HCT116 (cell line): ENCODE results near the gene ARSB. TPM values are rescaled to one million over a fixed set of nuclear protein-coding genes. Genes with fewer than 3 reads are reported as not detected.

Experiments
- ATAC-seq: fragments of 200-7000 bp; cut with Tn5 transposase; 2 replicates; pipeline ENCODE4 v1.9.1; 2020; ENCODE audit warnings: mild to moderate bottlenecking, moderate library complexity
- BruUV-seq: library from RNA; stranded (reverse); fragments of 400-500 nt; replicated peaks from 2 replicates; lab custom pipeline; 2021; lab: Mats Ljungman, UMichigan
- CTCF ChIA-PET: fragments of 300-600 bp; sonication (Branson Sonifier 250); formaldehyde crosslinking; loops from one replicate; lab custom pipeline; 2021; ENCODE audit warnings: antibody characterized with exemption; lab: Charles Lee
- POLR2A ChIA-PET: fragments of 300-600, 350-600 bp; sonication (Branson Sonifier 250); formaldehyde crosslinking; loops from one replicate; lab custom pipeline; 2021; ENCODE audit warnings: antibody characterized with exemption; lab: Charles Lee
- RAD21 ChIA-PET, 2 experiments: fragments of 300-600 bp; sonication (Branson Sonifier 250); formaldehyde crosslinking; loops; one replicate each; lab custom pipeline; 2023; ENCODE audit warnings: low total read pairs in 2 of 2; ENCODE audit not compliant: uncharacterized antibody in 2 of 2, unreplicated experiment in 2 of 2, low non-redundant PET in 1 of 2; lab: Charles Lee
- DNase-seq: peaks from one replicate; pipeline ENCODE4 v3.0.0-alpha.2; 2010; ENCODE audit warnings: low read depth, low spot score
- H2AFZ ChIP-seq: fragments of 200-600 bp; shearing (Covaris generic), sonication (generic); 2 replicates; pipeline ENCODE4 v1.6.1; 2017; ENCODE audit warnings: low read depth, mixed run types, mixed read lengths, antibody characterized with exemption, low read length; ENCODE audit not compliant: poor library complexity, severe bottlenecking
- H3K27ac ChIP-seq: 2 replicates; pipeline ENCODE4 v1.5.1; 2012; ENCODE audit warnings: low read depth, low read length
- H3K27me3 ChIP-seq: fragments of 200-600 bp; sonication (generic); 2 replicates; pipeline ENCODE4 v1.6.1; 2016; ENCODE audit warnings: mixed run types, low read length, mixed read lengths; ENCODE audit not compliant: insufficient read depth
- H3K36me3 ChIP-seq, 2 experiments: fragments of 200-500 bp in 1 of 2; fragments of 200-600 bp in 1 of 2; sonication (Bioruptor generic) in 1 of 2; sonication (generic) in 1 of 2; 2 replicates each; pipeline versions ENCODE4 v1.5.1 to v1.6.1; 2014 to 2016; ENCODE audit warnings: low read length in 2 of 2, inconsistent platforms in 1 of 2, mixed read lengths in 1 of 2, mixed run types in 1 of 2; ENCODE audit not compliant: insufficient read depth in 2 of 2, control insufficient read depth in 1 of 2
- H3K4me1 ChIP-seq, 2 experiments: fragments of 200-600 bp in 1 of 2; sonication (generic) in 1 of 2; 2 replicates each; pipeline versions ENCODE4 v1.5.1 to v1.6.1; 2012 to 2017; ENCODE audit warnings: low read length in 2 of 2, inconsistent platforms in 1 of 2, mild to moderate bottlenecking in 1 of 2, mixed read lengths in 1 of 2, mixed run types in 1 of 2, moderate library complexity in 1 of 2; ENCODE audit not compliant: insufficient read depth in 2 of 2, control insufficient read depth in 1 of 2
- H3K4me2 ChIP-seq: fragments of 200-600 bp; sonication (generic); 2 replicates; pipeline ENCODE4 v1.6.1; 2017; ENCODE audit warnings: mixed run types, low read length, mixed read lengths
- H3K4me3 ChIP-seq, 2 experiments: fragments of 200-600 bp in 1 of 2; sonication (generic) in 1 of 2; replicated peaks in 1 of 2; 2 replicates each; pipeline ENCODE4 v1.5.1; 2011 to 2016; ENCODE audit warnings: low read length in 2 of 2, control low read depth in 1 of 2, low read depth in 1 of 2, mild to moderate bottlenecking in 1 of 2, mixed read lengths in 1 of 2, mixed run types in 1 of 2
- H3K79me2 ChIP-seq: fragments of 200-600 bp; sonication (generic); 2 replicates; pipeline ENCODE4 v1.6.1; 2017; ENCODE audit warnings: mild to moderate bottlenecking, mixed run types, low read length, moderate library complexity, mixed read lengths; ENCODE audit not compliant: insufficient read depth
- H3K9ac ChIP-seq: fragments of 200-600 bp; sonication (generic); 2 replicates; pipeline ENCODE4 v1.6.1; 2016; ENCODE audit warnings: low read length, mixed read lengths
- H3K9me2 ChIP-seq: fragments of 200-600 bp; sonication (generic), shearing (Covaris generic); 2 replicates; pipeline ENCODE4 v1.6.1; 2017; ENCODE audit warnings: mixed run types, mild to moderate bottlenecking, moderate library complexity; ENCODE audit not compliant: insufficient read depth
- H3K9me3 ChIP-seq, 2 experiments: fragments of 200-500 bp in 1 of 2; fragments of 200-600 bp in 1 of 2; sonication (Bioruptor generic) in 1 of 2; sonication (generic) in 1 of 2; 2 replicates each; pipeline ENCODE4 v1.6.1; 2014 to 2017; ENCODE audit warnings: low read length in 2 of 2, mixed read lengths in 2 of 2, inconsistent platforms in 1 of 2, low read depth in 1 of 2, mild to moderate bottlenecking in 1 of 2, mixed run types in 1 of 2, moderate library complexity in 1 of 2; ENCODE audit not compliant: control insufficient read depth in 1 of 2, insufficient read depth in 1 of 2
- H4K20me1 ChIP-seq: fragments of 200-600 bp; sonication (generic), shearing (Covaris generic); 2 replicates; pipeline ENCODE4 v1.6.1; 2017; ENCODE audit warnings: mixed run types, mild to moderate bottlenecking, moderate library complexity; ENCODE audit not compliant: insufficient read depth
- EZH2 ChIP-seq: fragments of 200-600 bp; sonication (generic); IDR thresholded peaks from 2 replicates; pipeline ENCODE4 v1.6.1; 2017; ENCODE audit warnings: antibody characterized with exemption, mixed run types
- FOSL1 ChIP-seq: IDR thresholded peaks from 2 replicates; pipeline ENCODE4 v1.6.1; 2012; ENCODE audit warnings: low read depth
- JUND ChIP-seq: IDR thresholded peaks from 2 replicates; pipeline ENCODE4 v1.6.1; 2012
- POLR2AphosphoS5 ChIP-seq: IDR thresholded peaks from 2 replicates; pipeline ENCODE4 v1.6.1; 2011; ENCODE audit warnings: mild to moderate bottlenecking, low read depth, low read length, moderate library complexity
- SIN3A ChIP-seq: IDR thresholded peaks from 2 replicates; pipeline ENCODE4 v1.6.1; 2012; ENCODE audit warnings: low read depth
- SP1 ChIP-seq: IDR thresholded peaks from 2 replicates; pipeline ENCODE4 v1.6.1; 2012; ENCODE audit warnings: low read depth
- ZFX ChIP-seq: fragments of 450-650 bp; IDR thresholded peaks from 2 replicates; pipeline ENCODE4 v1.6.1; 2017
- ZNF274 ChIP-seq: fragments of 200-500 bp; sonication (Bioruptor generic); IDR thresholded peaks from 2 replicates; pipeline ENCODE4 v1.6.1; 2014; ENCODE audit warnings: mild to moderate bottlenecking, low read depth, low read length, inconsistent platforms
- intact Hi-C: fragments of 100-400 bp; cut with micrococcal nuclease; formaldehyde crosslinking; loops from 2 replicates; pipeline ENCODE4 v1.10.0; 2022
- total RNA-seq: library from RNA; stranded (reverse); gene quantifications from one replicate; pipeline ENCODE4 v1.2.1, GENCODE V29; 2021; ENCODE audit not compliant: unreplicated experiment
- TF ChIP-seq, protein P1 (sequence below): IDR thresholded peaks from 2 replicates; pipeline ENCODE4 v1.6.1; 2012; ENCODE audit warnings: low read depth

Gene ARSB
- total RNA-seq, 1 experiment from 2014 or later = 4.8 TPM

GRCh38 chr5:78956901-78957300 is 28.2 kb downstream of the ARSB start:
- DNase-seq (no peak), ATAC-seq (no peak)
- Histone ChIP-seq H3K9ac (no peak overlapping the region), H3K4me1 (no peaks in the 10 kb centered on the region), H3K4me2 (no peak overlapping the region), H4K20me1 (no peaks in the 10 kb centered on the region), H3K27me3 (no peaks in the 10 kb centered on the region), H3K9me3 (no peaks in the 10 kb centered on the region), H3K9me2 (no peaks in the 10 kb centered on the region), H3K79me2 (no peaks in the 10 kb centered on the region), H3K4me3 (no peak overlapping the region), H3K36me3 (no peaks in the 10 kb centered on the region)
- intact Hi-C loops = no loop called here
- RAD21 ChIA-PET = no interaction called here
- BruUV-seq = no TSS peak
- TF ChIP-seq POLR2AphosphoS5 = no peak
- TF ChIP-seq FOSL1 = no peak
- TF ChIP-seq ZNF274 = no peak
- TF ChIP-seq EZH2 = no peak
- TF ChIP-seq, protein P1, sequence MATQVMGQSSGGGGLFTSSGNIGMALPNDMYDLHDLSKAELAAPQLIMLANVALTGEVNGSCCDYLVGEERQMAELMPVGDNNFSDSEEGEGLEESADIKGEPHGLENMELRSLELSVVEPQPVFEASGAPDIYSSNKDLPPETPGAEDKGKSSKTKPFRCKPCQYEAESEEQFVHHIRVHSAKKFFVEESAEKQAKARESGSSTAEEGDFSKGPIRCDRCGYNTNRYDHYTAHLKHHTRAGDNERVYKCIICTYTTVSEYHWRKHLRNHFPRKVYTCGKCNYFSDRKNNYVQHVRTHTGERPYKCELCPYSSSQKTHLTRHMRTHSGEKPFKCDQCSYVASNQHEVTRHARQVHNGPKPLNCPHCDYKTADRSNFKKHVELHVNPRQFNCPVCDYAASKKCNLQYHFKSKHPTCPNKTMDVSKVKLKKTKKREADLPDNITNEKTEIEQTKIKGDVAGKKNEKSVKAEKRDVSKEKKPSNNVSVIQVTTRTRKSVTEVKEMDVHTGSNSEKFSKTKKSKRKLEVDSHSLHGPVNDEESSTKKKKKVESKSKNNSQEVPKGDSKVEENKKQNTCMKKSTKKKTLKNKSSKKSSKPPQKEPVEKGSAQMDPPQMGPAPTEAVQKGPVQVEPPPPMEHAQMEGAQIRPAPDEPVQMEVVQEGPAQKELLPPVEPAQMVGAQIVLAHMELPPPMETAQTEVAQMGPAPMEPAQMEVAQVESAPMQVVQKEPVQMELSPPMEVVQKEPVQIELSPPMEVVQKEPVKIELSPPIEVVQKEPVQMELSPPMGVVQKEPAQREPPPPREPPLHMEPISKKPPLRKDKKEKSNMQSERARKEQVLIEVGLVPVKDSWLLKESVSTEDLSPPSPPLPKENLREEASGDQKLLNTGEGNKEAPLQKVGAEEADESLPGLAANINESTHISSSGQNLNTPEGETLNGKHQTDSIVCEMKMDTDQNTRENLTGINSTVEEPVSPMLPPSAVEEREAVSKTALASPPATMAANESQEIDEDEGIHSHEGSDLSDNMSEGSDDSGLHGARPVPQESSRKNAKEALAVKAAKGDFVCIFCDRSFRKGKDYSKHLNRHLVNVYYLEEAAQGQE = no peak
- no peak for TF ChIP-seq SIN3A
- TF ChIP-seq JUND = no peak
- TF ChIP-seq ZFX = no peak
- TF ChIP-seq SP1 = no peak
- TF ChIP-seq, all 23 proteins: peak for 0
- CTCF ChIA-PET = interaction anchor here (1.3 kb wide), 1 partner anchor 57 kb away, joined by 4 read pairs; no protein-coding TSS in a partner anchor
- Histone ChIP-seq H2AFZ (no peak overlapping the region), H3K27ac (no peak overlapping the region)
- POLR2A ChIA-PET = no interaction called here
